HCT116 (cell line): ENCODE data around the gene CDKN1A. TPM values are rescaled to one million over a fixed set of nuclear protein-coding genes. Genes with fewer than 3 reads are reported as not detected.

ENCODE experiments used
- ATAC-seq: fragments of 200-7000 bp; cut with Tn5 transposase; 2 replicates; pipeline ENCODE4 v1.9.1; 2020; ENCODE audit warnings: mild to moderate bottlenecking, moderate library complexity
- BruUV-seq: library from RNA; stranded (reverse); fragments of 400-500 nt; replicated peaks from 2 replicates; lab custom pipeline; 2021; lab: Mats Ljungman, UMichigan
- CTCF ChIA-PET: fragments of 300-600 bp; sonication (Branson Sonifier 250); formaldehyde crosslinking; loops from one replicate; lab custom pipeline; 2021; ENCODE audit warnings: antibody characterized with exemption; lab: Charles Lee
- POLR2A ChIA-PET: fragments of 300-600, 350-600 bp; sonication (Branson Sonifier 250); formaldehyde crosslinking; loops from one replicate; lab custom pipeline; 2021; ENCODE audit warnings: antibody characterized with exemption; lab: Charles Lee
- RAD21 ChIA-PET, 2 experiments: fragments of 300-600 bp; sonication (Branson Sonifier 250); formaldehyde crosslinking; loops; one replicate each; lab custom pipeline; 2023; ENCODE audit warnings: low total read pairs in 2 of 2; ENCODE audit not compliant: uncharacterized antibody in 2 of 2, unreplicated experiment in 2 of 2, low non-redundant PET in 1 of 2; lab: Charles Lee
- DNase-seq: peaks from one replicate; pipeline ENCODE4 v3.0.0-alpha.2; 2010; ENCODE audit warnings: low read depth, low spot score
- H2AFZ ChIP-seq: fragments of 200-600 bp; shearing (Covaris generic), sonication (generic); 2 replicates; pipeline ENCODE4 v1.6.1; 2017; ENCODE audit warnings: low read depth, mixed run types, mixed read lengths, antibody characterized with exemption, low read length; ENCODE audit not compliant: poor library complexity, severe bottlenecking
- H3K27ac ChIP-seq: 2 replicates; pipeline ENCODE4 v1.5.1; 2012; ENCODE audit warnings: low read depth, low read length
- H3K27me3 ChIP-seq: fragments of 200-600 bp; sonication (generic); 2 replicates; pipeline ENCODE4 v1.6.1; 2016; ENCODE audit warnings: mixed run types, low read length, mixed read lengths; ENCODE audit not compliant: insufficient read depth
- H3K36me3 ChIP-seq, 2 experiments: fragments of 200-500 bp in 1 of 2; fragments of 200-600 bp in 1 of 2; sonication (Bioruptor generic) in 1 of 2; sonication (generic) in 1 of 2; 2 replicates each; pipeline versions ENCODE4 v1.5.1 to v1.6.1; 2014 to 2016; ENCODE audit warnings: low read length in 2 of 2, inconsistent platforms in 1 of 2, mixed read lengths in 1 of 2, mixed run types in 1 of 2; ENCODE audit not compliant: insufficient read depth in 2 of 2, control insufficient read depth in 1 of 2
- H3K4me1 ChIP-seq, 2 experiments: fragments of 200-600 bp in 1 of 2; sonication (generic) in 1 of 2; 2 replicates each; pipeline versions ENCODE4 v1.5.1 to v1.6.1; 2012 to 2017; ENCODE audit warnings: low read length in 2 of 2, inconsistent platforms in 1 of 2, mild to moderate bottlenecking in 1 of 2, mixed read lengths in 1 of 2, mixed run types in 1 of 2, moderate library complexity in 1 of 2; ENCODE audit not compliant: insufficient read depth in 2 of 2, control insufficient read depth in 1 of 2
- H3K4me2 ChIP-seq: fragments of 200-600 bp; sonication (generic); 2 replicates; pipeline ENCODE4 v1.6.1; 2017; ENCODE audit warnings: mixed run types, low read length, mixed read lengths
- H3K4me3 ChIP-seq, 2 experiments: fragments of 200-600 bp in 1 of 2; sonication (generic) in 1 of 2; replicated peaks in 1 of 2; 2 replicates each; pipeline ENCODE4 v1.5.1; 2011 to 2016; ENCODE audit warnings: low read length in 2 of 2, control low read depth in 1 of 2, low read depth in 1 of 2, mild to moderate bottlenecking in 1 of 2, mixed read lengths in 1 of 2, mixed run types in 1 of 2
- H3K79me2 ChIP-seq: fragments of 200-600 bp; sonication (generic); 2 replicates; pipeline ENCODE4 v1.6.1; 2017; ENCODE audit warnings: mild to moderate bottlenecking, mixed run types, low read length, moderate library complexity, mixed read lengths; ENCODE audit not compliant: insufficient read depth
- H3K9ac ChIP-seq: fragments of 200-600 bp; sonication (generic); 2 replicates; pipeline ENCODE4 v1.6.1; 2016; ENCODE audit warnings: low read length, mixed read lengths
- H3K9me2 ChIP-seq: fragments of 200-600 bp; sonication (generic), shearing (Covaris generic); 2 replicates; pipeline ENCODE4 v1.6.1; 2017; ENCODE audit warnings: mixed run types, mild to moderate bottlenecking, moderate library complexity; ENCODE audit not compliant: insufficient read depth
- H3K9me3 ChIP-seq, 2 experiments: fragments of 200-500 bp in 1 of 2; fragments of 200-600 bp in 1 of 2; sonication (Bioruptor generic) in 1 of 2; sonication (generic) in 1 of 2; 2 replicates each; pipeline ENCODE4 v1.6.1; 2014 to 2017; ENCODE audit warnings: low read length in 2 of 2, mixed read lengths in 2 of 2, inconsistent platforms in 1 of 2, low read depth in 1 of 2, mild to moderate bottlenecking in 1 of 2, mixed run types in 1 of 2, moderate library complexity in 1 of 2; ENCODE audit not compliant: control insufficient read depth in 1 of 2, insufficient read depth in 1 of 2
- H4K20me1 ChIP-seq: fragments of 200-600 bp; sonication (generic), shearing (Covaris generic); 2 replicates; pipeline ENCODE4 v1.6.1; 2017; ENCODE audit warnings: mixed run types, mild to moderate bottlenecking, moderate library complexity; ENCODE audit not compliant: insufficient read depth
- EGR1 ChIP-seq: IDR thresholded peaks from 2 replicates; pipeline ENCODE4 v1.6.1; 2012; ENCODE audit warnings: low read depth
- EZH2 ChIP-seq: fragments of 200-600 bp; sonication (generic); IDR thresholded peaks from 2 replicates; pipeline ENCODE4 v1.6.1; 2017; ENCODE audit warnings: antibody characterized with exemption, mixed run types
- EZH2phosphoT487 ChIP-seq: fragments of 200-600 bp; IDR thresholded peaks from 2 replicates; pipeline ENCODE4 v1.6.1; 2018; ENCODE audit warnings: antibody characterized with exemption, borderline replicate concordance
- FOSL1 ChIP-seq: IDR thresholded peaks from 2 replicates; pipeline ENCODE4 v1.6.1; 2012; ENCODE audit warnings: low read depth
- JUND ChIP-seq: IDR thresholded peaks from 2 replicates; pipeline ENCODE4 v1.6.1; 2012
- TCF7L2 ChIP-seq: IDR thresholded peaks from 2 replicates; pipeline ENCODE4 v1.7.0; 2011; ENCODE audit warnings: borderline replicate concordance, inconsistent platforms; ENCODE audit not compliant: insufficient read depth, insufficient read length; ENCODE audit errors: extremely low read depth
- intact Hi-C: fragments of 100-400 bp; cut with micrococcal nuclease; formaldehyde crosslinking; loops from 2 replicates; pipeline ENCODE4 v1.10.0; 2022
- total RNA-seq: library from RNA; stranded (reverse); gene quantifications from one replicate; pipeline ENCODE4 v1.2.1, GENCODE V29; 2021; ENCODE audit not compliant: unreplicated experiment
- TF ChIP-seq, protein P1 (sequence below): IDR thresholded peaks from 2 replicates; pipeline ENCODE4 v1.6.1; 2012
- TF ChIP-seq, protein P2 (sequence below): IDR thresholded peaks from 2 replicates; pipeline ENCODE4 v1.6.1; 2012; ENCODE audit warnings: low read depth

CDKN1A gene
- total RNA-seq, 1 experiment from 2014 or later, result 179 TPM

DNA sequence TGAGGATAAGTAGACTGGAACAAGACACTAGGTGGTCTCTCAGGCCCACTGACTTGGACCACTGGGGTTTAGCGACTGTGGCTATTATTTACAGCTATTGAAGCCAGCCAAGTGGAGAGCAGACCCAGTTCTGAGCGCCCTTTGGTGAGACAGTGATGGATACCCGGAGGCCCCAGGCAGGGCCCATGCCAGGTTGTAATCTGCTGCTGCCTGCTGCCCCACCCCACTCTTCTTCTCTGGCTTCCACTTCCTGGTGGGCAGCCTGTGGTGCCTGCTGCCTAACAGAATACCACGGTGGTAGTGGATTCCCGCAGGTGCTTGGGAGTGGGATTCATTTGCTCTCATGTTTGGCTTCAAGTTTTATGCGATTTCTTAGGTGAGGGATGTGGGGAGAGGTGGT, 19.7 kb downstream of the CDKN1A start:
- no peaks in the 10 kb centered on the region for H3K36me3 ChIP-seq
- DNase-seq (no peak), ATAC-seq (no peak)
- H3K9me3 ChIP-seq, result no peaks in the 10 kb centered on the region
- no peaks in the 10 kb centered on the region for H3K79me2 ChIP-seq
- H3K4me1 ChIP-seq, result peaks cover 0 to 8% of the 10 kb centered on the region in 2 experiments; a peak in 2 of 4 replicates
- no peak overlapping the region for H3K9ac ChIP-seq
- no peaks in the 10 kb centered on the region for H3K27me3 ChIP-seq
- POLR2A ChIA-PET, result no interaction called here
- BruUV-seq, result no TSS peak
- no peaks in the 10 kb centered on the region for H3K9me2 ChIP-seq
- CTCF ChIA-PET, result no interaction called here
- intact Hi-C loops, result no loop called here
- RAD21 ChIA-PET, result no interaction called here
- H3K4me3 ChIP-seq, result no peak overlapping the region
- H4K20me1 ChIP-seq, result no peaks in the 10 kb centered on the region
- H2AFZ ChIP-seq, result no peak overlapping the region
- TF ChIP-seq EZH2phosphoT487 (no peak), TCF7L2 (no peak), EGR1 (no peak), FOSL1 (no peak), EZH2 (no peak), JUND (no peak)
- TF ChIP-seq, protein P1, sequence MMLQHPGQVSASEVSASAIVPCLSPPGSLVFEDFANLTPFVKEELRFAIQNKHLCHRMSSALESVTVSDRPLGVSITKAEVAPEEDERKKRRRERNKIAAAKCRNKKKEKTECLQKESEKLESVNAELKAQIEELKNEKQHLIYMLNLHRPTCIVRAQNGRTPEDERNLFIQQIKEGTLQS, result no peak
- TF ChIP-seq, protein P2, sequence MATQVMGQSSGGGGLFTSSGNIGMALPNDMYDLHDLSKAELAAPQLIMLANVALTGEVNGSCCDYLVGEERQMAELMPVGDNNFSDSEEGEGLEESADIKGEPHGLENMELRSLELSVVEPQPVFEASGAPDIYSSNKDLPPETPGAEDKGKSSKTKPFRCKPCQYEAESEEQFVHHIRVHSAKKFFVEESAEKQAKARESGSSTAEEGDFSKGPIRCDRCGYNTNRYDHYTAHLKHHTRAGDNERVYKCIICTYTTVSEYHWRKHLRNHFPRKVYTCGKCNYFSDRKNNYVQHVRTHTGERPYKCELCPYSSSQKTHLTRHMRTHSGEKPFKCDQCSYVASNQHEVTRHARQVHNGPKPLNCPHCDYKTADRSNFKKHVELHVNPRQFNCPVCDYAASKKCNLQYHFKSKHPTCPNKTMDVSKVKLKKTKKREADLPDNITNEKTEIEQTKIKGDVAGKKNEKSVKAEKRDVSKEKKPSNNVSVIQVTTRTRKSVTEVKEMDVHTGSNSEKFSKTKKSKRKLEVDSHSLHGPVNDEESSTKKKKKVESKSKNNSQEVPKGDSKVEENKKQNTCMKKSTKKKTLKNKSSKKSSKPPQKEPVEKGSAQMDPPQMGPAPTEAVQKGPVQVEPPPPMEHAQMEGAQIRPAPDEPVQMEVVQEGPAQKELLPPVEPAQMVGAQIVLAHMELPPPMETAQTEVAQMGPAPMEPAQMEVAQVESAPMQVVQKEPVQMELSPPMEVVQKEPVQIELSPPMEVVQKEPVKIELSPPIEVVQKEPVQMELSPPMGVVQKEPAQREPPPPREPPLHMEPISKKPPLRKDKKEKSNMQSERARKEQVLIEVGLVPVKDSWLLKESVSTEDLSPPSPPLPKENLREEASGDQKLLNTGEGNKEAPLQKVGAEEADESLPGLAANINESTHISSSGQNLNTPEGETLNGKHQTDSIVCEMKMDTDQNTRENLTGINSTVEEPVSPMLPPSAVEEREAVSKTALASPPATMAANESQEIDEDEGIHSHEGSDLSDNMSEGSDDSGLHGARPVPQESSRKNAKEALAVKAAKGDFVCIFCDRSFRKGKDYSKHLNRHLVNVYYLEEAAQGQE, result no peak
- H3K27ac ChIP-seq, result no peak overlapping the region
- no peak overlapping the region for H3K4me2 ChIP-seq
